Superior temporal gyrus (tissue), 1 donor: ENCODE results near the gene DAPK3.
"Not testable (repeated sequence)": the region's sequence is repeated elsewhere in the genome, so short reads cannot be mapped to it uniquely, and the experiment has no call there.

Experiments
- DNase-seq: peaks from one replicate; pipeline ENCODE4 v3.0.0-alpha.2; 2016; ENCODE audit errors: extremely low spot score

Gene DAPK3

GRCh38 chr19:3955276-3955675 is 15.6 kb downstream of the DAPK3 start:
- not testable (repeated sequence) for DNase-seq

- DNase-seq = no peak
Measured at GRCh38 chr19:3954107-3954506, 16.8 kb downstream of the DAPK3 start.

GRCh38 chr19:3952755-3953276 is 18.1 kb downstream of the DAPK3 start:
- DNase-seq = not testable (repeated sequence)

GRCh38 chr19:3950871-3951861 is 19.7 kb downstream of the DAPK3 start:
- no peak for DNase-seq

GRCh38 chr19:3949997-3950859 is 20.7 kb downstream of the DAPK3 start:
- DNase-seq = no peak

GRCh38 chr19:3949294-3949693 is 21.6 kb downstream of the DAPK3 start:
- no peak for DNase-seq

GRCh38 chr19:3947316-3947933 is 23.5 kb downstream of the DAPK3 start:
- not testable (repeated sequence) for DNase-seq

- no peak for DNase-seq
Measured at GRCh38 chr19:3945838-3946237, 25.1 kb downstream of the DAPK3 start.

- DNase-seq = no peak
Measured at GRCh38 chr19:3944018-3944721, 26.7 kb downstream of the DAPK3 start.

- DNase-seq = no peak
Measured at GRCh38 chr19:3942790-3943409, 28.0 kb downstream of the DAPK3 start.

GRCh38 chr19:3938300-3938950 is 32.5 kb downstream of the DAPK3 start:
- DNase-seq = not testable (repeated sequence)

GRCh38 chr19:3936506-3937442 is 34.1 kb downstream of the DAPK3 start:
- DNase-seq = no peak

- DNase-seq = no peak
Measured at GRCh38 chr19:3932931-3933810, 37.7 kb downstream of the DAPK3 start, which contains the start of gene NMRK2. NMRK2 (plus strand) TSS chr19:3933069; CDS start chr19:3933672, 603 bp downstream.

GRCh38 chr19:3931041-3931440 is 39.9 kb downstream of the DAPK3 start:
- DNase-seq = no peak

GRCh38 chr19:3923912-3924311 is 47.0 kb downstream of the DAPK3 start:
- DNase-seq = no peak

GRCh38 chr19:3923096-3923758 is 47.7 kb downstream of the DAPK3 start:
- DNase-seq = no peak

- no peak for DNase-seq
Measured at GRCh38 chr19:3919793-3920192, 51.1 kb downstream of the DAPK3 start.
